Peyer's patch (tissue), 4 donors: Measurements from ENCODE around the gene SPATA31D3.

Experiments used
- POLR2A ChIP-seq, 2 donors: fragments of 450-650 bp; IDR thresholded peaks; one replicate each; pipeline ENCODE4 v1.5.1; 2017; ENCODE audit warnings: antibody characterized with exemption in 2 of 2, mild to moderate bottlenecking in 2 of 2, moderate library complexity in 2 of 2
- TF ChIP-seq, protein P1 (sequence below), 6 experiments: fragments of 450-650 bp in 4 of 6; fragments of 200-600 bp in 2 of 6; sonication (generic) in 1 of 6; IDR thresholded peaks; one replicate each; pipeline ENCODE4 v1.5.1; 2017 to 2019; ENCODE audit warnings: antibody characterized with exemption in 6 of 6, mild to moderate bottlenecking in 3 of 6, moderate library complexity in 1 of 6

GRCh38 chr9:81974764-81975163, 31.5 kb downstream of the SPATA31D3 start:
- TF ChIP-seq POLR2A (IDR thresholded peaks at IDR 0.05): no peak
- TF ChIP-seq, protein P1, sequence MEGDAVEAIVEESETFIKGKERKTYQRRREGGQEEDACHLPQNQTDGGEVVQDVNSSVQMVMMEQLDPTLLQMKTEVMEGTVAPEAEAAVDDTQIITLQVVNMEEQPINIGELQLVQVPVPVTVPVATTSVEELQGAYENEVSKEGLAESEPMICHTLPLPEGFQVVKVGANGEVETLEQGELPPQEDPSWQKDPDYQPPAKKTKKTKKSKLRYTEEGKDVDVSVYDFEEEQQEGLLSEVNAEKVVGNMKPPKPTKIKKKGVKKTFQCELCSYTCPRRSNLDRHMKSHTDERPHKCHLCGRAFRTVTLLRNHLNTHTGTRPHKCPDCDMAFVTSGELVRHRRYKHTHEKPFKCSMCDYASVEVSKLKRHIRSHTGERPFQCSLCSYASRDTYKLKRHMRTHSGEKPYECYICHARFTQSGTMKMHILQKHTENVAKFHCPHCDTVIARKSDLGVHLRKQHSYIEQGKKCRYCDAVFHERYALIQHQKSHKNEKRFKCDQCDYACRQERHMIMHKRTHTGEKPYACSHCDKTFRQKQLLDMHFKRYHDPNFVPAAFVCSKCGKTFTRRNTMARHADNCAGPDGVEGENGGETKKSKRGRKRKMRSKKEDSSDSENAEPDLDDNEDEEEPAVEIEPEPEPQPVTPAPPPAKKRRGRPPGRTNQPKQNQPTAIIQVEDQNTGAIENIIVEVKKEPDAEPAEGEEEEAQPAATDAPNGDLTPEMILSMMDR (IDR thresholded peaks at IDR 0.05): no peak
